Adipocyte (in vitro differentiated cells): ENCODE results near the gene ZC3H12C.
A peak's percentile ranks its signal among the peaks of the same experiment; 100 is the strongest.

Experiments
- DNase-seq: peaks from one replicate; pipeline ENCODE4 v3.0.0-alpha.2; 2015; ENCODE audit warnings: low read depth
- H3K27me3 ChIP-seq: replicated peaks from 2 replicates; pipeline ENCODE4 v1.7.0; 2013; ENCODE audit warnings: mild to moderate bottlenecking, low read length, moderate library complexity; ENCODE audit not compliant: control insufficient read depth, insufficient read depth
- H3K36me3 ChIP-seq: 2 replicates; pipeline ENCODE4 v1.7.0; 2013; ENCODE audit warnings: low read length, mild to moderate bottlenecking, moderate library complexity; ENCODE audit not compliant: control insufficient read depth, insufficient read depth, severe bottlenecking
- H3K4me1 ChIP-seq: 2 replicates; pipeline ENCODE4 v1.7.0; 2013; ENCODE audit warnings: mild to moderate bottlenecking, low read length, moderate library complexity; ENCODE audit not compliant: control insufficient read depth, insufficient read depth
- H3K4me3 ChIP-seq: 2 replicates; pipeline ENCODE4 v1.7.0; 2013; ENCODE audit warnings: mild to moderate bottlenecking, low read length, moderate library complexity
- H3K9ac ChIP-seq: 2 replicates; pipeline ENCODE4 v1.7.0; 2013; ENCODE audit warnings: mild to moderate bottlenecking, low read length, moderate library complexity
- H3K9me3 ChIP-seq: 2 replicates; pipeline ENCODE4 v1.7.0; 2013; ENCODE audit warnings: mild to moderate bottlenecking, low read length, moderate library complexity; ENCODE audit not compliant: control insufficient read depth

The ZC3H12C gene

GRCh38 chr11:110159476-110159875, 66.3 kb downstream of the ZC3H12C start:
- Histone ChIP-seq H3K27me3 (no peaks in the 10 kb centered on the region), H3K4me3 (no peak overlapping the region), H3K9ac (no peak overlapping the region), H3K36me3 (peaks cover 33% of the 10 kb centered on the region), H3K4me1 (no peaks in the 10 kb centered on the region), H3K9me3 (no peaks in the 10 kb centered on the region)
- DNase-seq = no peak

- peaks cover 38% of the 10 kb centered on the region for H3K36me3 ChIP-seq
- H3K9ac ChIP-seq = no peak overlapping the region
- no peaks in the 10 kb centered on the region for H3K9me3 ChIP-seq
- no peaks in the 10 kb centered on the region for H3K27me3 ChIP-seq
- no peak overlapping the region for H3K4me3 ChIP-seq
- H3K4me1 ChIP-seq = no peaks in the 10 kb centered on the region
- no peak for DNase-seq
These were observed 66.8 kb downstream of the ZC3H12C start for GRCh38 chr11:110160016-110160415.

GRCh38 chr11:110160437-110160836, 67.2 kb downstream of the ZC3H12C start:
- Histone ChIP-seq H3K9me3 (no peaks in the 10 kb centered on the region), H3K36me3 (peaks cover 42% of the 10 kb centered on the region), H3K4me3 (no peak overlapping the region), H3K27me3 (no peaks in the 10 kb centered on the region), H3K9ac (no peak overlapping the region), H3K4me1 (no peaks in the 10 kb centered on the region)
- no peak for DNase-seq

- H3K9ac ChIP-seq = no peak overlapping the region
- no peaks in the 10 kb centered on the region for H3K4me1 ChIP-seq
- H3K36me3 ChIP-seq = peaks cover 49% of the 10 kb centered on the region
- H3K9me3 ChIP-seq = no peaks in the 10 kb centered on the region
- H3K27me3 ChIP-seq = no peaks in the 10 kb centered on the region
- no peak overlapping the region for H3K4me3 ChIP-seq
- DNase-seq = no peak
These were observed 67.9 kb downstream of the ZC3H12C start for GRCh38 chr11:110161061-110161460.

GRCh38 chr11:110162216-110162615, 69.0 kb downstream of the ZC3H12C start:
- no peak overlapping the region for H3K4me3 ChIP-seq
- peak; percentile 20 for DNase-seq
- no peaks in the 10 kb centered on the region for H3K4me1 ChIP-seq
- H3K9me3 ChIP-seq = no peaks in the 10 kb centered on the region
- peaks cover 51% of the 10 kb centered on the region for H3K36me3 ChIP-seq
- no peaks in the 10 kb centered on the region for H3K27me3 ChIP-seq
- H3K9ac ChIP-seq = no peak overlapping the region

- no peaks in the 10 kb centered on the region for H3K9me3 ChIP-seq
- H3K4me1 ChIP-seq = no peaks in the 10 kb centered on the region
- H3K27me3 ChIP-seq = no peaks in the 10 kb centered on the region
- peaks cover 41% of the 10 kb centered on the region for H3K36me3 ChIP-seq
- no peak overlapping the region for H3K4me3 ChIP-seq
- no peak overlapping the region for H3K9ac ChIP-seq
- no peak for DNase-seq
These were observed 72.1 kb downstream of the ZC3H12C start for GRCh38 chr11:110165039-110165925.

- Histone ChIP-seq H3K36me3 (peaks cover 28% of the 10 kb centered on the region), H3K4me1 (no peaks in the 10 kb centered on the region), H3K9ac (no peak overlapping the region), H3K27me3 (no peaks in the 10 kb centered on the region), H3K9me3 (no peaks in the 10 kb centered on the region), H3K4me3 (no peak overlapping the region)
- DNase-seq = no peak
These were observed 75.0 kb downstream of the ZC3H12C start for GRCh38 chr11:110168033-110168803.

- DNase-seq = no peak
These were observed 76.5 kb downstream of the ZC3H12C start for GRCh38 chr11:110169738-110170137.

GRCh38 chr11:110172468-110173065, 79.4 kb downstream of the ZC3H12C start:
- H3K27me3 ChIP-seq = no peaks in the 10 kb centered on the region
- H3K36me3 ChIP-seq = peaks cover 3% of the 10 kb centered on the region
- no peak overlapping the region for H3K4me3 ChIP-seq
- no peaks in the 10 kb centered on the region for H3K9me3 ChIP-seq
- DNase-seq = no peak
- H3K4me1 ChIP-seq = peaks cover 33% of the 10 kb centered on the region
- H3K9ac ChIP-seq = no peak overlapping the region

More at GRCh38 chr11:110169738-110170137, 76.5 kb downstream of the ZC3H12C start:
- Histone ChIP-seq H3K4me1 (peaks cover 12% of the 10 kb centered on the region), H3K27me3 (no peaks in the 10 kb centered on the region), H3K9ac (no peak overlapping the region), H3K9me3 (no peaks in the 10 kb centered on the region), H3K4me3 (no peak overlapping the region), H3K36me3 (peaks cover 18% of the 10 kb centered on the region)

GRCh38 chr11:110173811-110174644, 80.8 kb downstream of the ZC3H12C start:
- H3K36me3 ChIP-seq = peaks cover 3% of the 10 kb centered on the region
- H3K4me3 ChIP-seq = peak overlapping the region; percentile 55
- peak overlapping the region; percentile 49 for H3K9ac ChIP-seq
- H3K4me1 ChIP-seq = peaks cover 33% of the 10 kb centered on the region
- peak; percentile 70 for DNase-seq
- no peaks in the 10 kb centered on the region for H3K27me3 ChIP-seq
- no peaks in the 10 kb centered on the region for H3K9me3 ChIP-seq
